Measurements from ENCODE around the gene COL16A1.

The COL16A1 gene

GRCh38 chr1:31614414-31615005 lies 89.3 kb downstream of the COL16A1 start:
- TF ChIP-seq GATA3 (IDR thresholded peaks at IDR 0.05; ENCODE audit: low read depth, low read length) = no peak
- no peak for TF ChIP-seq GATA2 (IDR thresholded peaks at IDR 0.05; ENCODE audit: low read depth, low read length)

GRCh38 chr1:31609514-31610118 lies 94.2 kb downstream of the COL16A1 start:
- no peak for TF ChIP-seq GATA2 (IDR thresholded peaks at IDR 0.05; ENCODE audit: low read depth, low read length)
- no peak for TF ChIP-seq GATA3 (IDR thresholded peaks at IDR 0.05; ENCODE audit: low read depth, low read length)

- no peak for TF ChIP-seq GATA2 (IDR thresholded peaks at IDR 0.05; ENCODE audit: low read depth, low read length)
- TF ChIP-seq GATA3 (IDR thresholded peaks at IDR 0.05; ENCODE audit: low read depth, low read length) = no peak
These were observed 96.5 kb downstream of the COL16A1 start for GRCh38 chr1:31607360-31607759.

- no peak for TF ChIP-seq GATA3 (IDR thresholded peaks at IDR 0.05; ENCODE audit: low read depth, low read length)
- no peak for TF ChIP-seq GATA2 (IDR thresholded peaks at IDR 0.05; ENCODE audit: low read depth, low read length)
These were observed 97.8 kb downstream of the COL16A1 start for GRCh38 chr1:31605908-31606427.

Measured in SH-SY5Y (cell line).